Keratinocyte (primary cell): Measurements from ENCODE around the gene RYR1. TPM values are rescaled to one million over a fixed set of nuclear protein-coding genes. Genes with fewer than 3 reads are reported as not detected.

ENCODE experiments used
- DNase-seq: peaks from one replicate; pipeline ENCODE4 v3.0.0-alpha.2; 2011; ENCODE audit warnings: low read depth, missing footprints, low spot score
- FAIRE-seq: peaks from 2 replicates; lab custom pipeline; 2011; peaks lifted over from hg19 to GRCh38; lab: Jason Lieb, UNC
- H2AFZ ChIP-seq: 2 replicates; pipeline ENCODE4 v1.6.0; 2012; ENCODE audit warnings: low read length, control low read depth, inconsistent platforms; ENCODE audit not compliant: control insufficient read depth
- H3K27ac ChIP-seq: 2 replicates; pipeline ENCODE4 v1.5.1; 2011; ENCODE audit warnings: low read length; ENCODE audit not compliant: control insufficient read depth, insufficient read depth
- H3K27me3 ChIP-seq: 3 replicates; pipeline ENCODE4 v1.6.0; 2011; ENCODE audit warnings: low read length; ENCODE audit not compliant: control insufficient read depth, insufficient read depth; ENCODE audit errors: extremely low read depth
- H3K36me3 ChIP-seq, 2 experiments: 2 replicates in 1 of 2; 3 replicates in 1 of 2; pipeline ENCODE4 v1.5.1; 2011; ENCODE audit warnings: low read length in 2 of 2, mild to moderate bottlenecking in 1 of 2; ENCODE audit not compliant: control insufficient read depth in 2 of 2, insufficient read depth in 2 of 2; ENCODE audit errors: extremely low read depth in 1 of 2
- H3K4me1 ChIP-seq: 3 replicates; pipeline ENCODE4 v1.5.1; 2011; ENCODE audit warnings: low read length; ENCODE audit not compliant: control insufficient read depth, insufficient read depth; ENCODE audit errors: extremely low read depth
- H3K4me2 ChIP-seq: 3 replicates; pipeline ENCODE4 v1.6.0; 2011; ENCODE audit warnings: low read depth, low read length; ENCODE audit not compliant: control insufficient read depth, insufficient read depth; ENCODE audit errors: extremely low read depth
- H3K4me3 ChIP-seq, 3 experiments: fragments of 200-600 bp in 1 of 3; sonication (generic) in 1 of 3; 2 replicates in 2 of 3; 3 replicates in 1 of 3; pipeline ENCODE4 v1.5.1; 2011 to 2016; ENCODE audit warnings: low read length in 3 of 3, mild to moderate bottlenecking in 3 of 3, control low read depth in 2 of 3, inconsistent platforms in 1 of 3, low read depth in 1 of 3, mixed read lengths in 1 of 3, mixed run types in 1 of 3, moderate library complexity in 1 of 3; ENCODE audit not compliant: control insufficient read depth in 2 of 3, insufficient read depth in 2 of 3; ENCODE audit errors: extremely low read depth in 1 of 3
- H3K79me2 ChIP-seq: 2 replicates; pipeline ENCODE4 v1.6.0; 2012; ENCODE audit warnings: low read length; ENCODE audit not compliant: control insufficient read depth, insufficient read depth
- H3K9ac ChIP-seq: 3 replicates; pipeline ENCODE4 v1.6.0; 2011; ENCODE audit warnings: low read length; ENCODE audit not compliant: control insufficient read depth, insufficient read depth; ENCODE audit errors: extremely low read depth
- H3K9me1 ChIP-seq: 3 replicates; pipeline ENCODE4 v1.6.0; 2011; ENCODE audit warnings: low read length; ENCODE audit not compliant: control insufficient read depth, insufficient read depth; ENCODE audit errors: extremely low read depth
- H3K9me3 ChIP-seq: 2 replicates; pipeline ENCODE4 v1.5.1; 2012; ENCODE audit warnings: low read depth, low read length; ENCODE audit not compliant: control insufficient read depth
- H4K20me1 ChIP-seq: 3 replicates; pipeline ENCODE4 v1.6.0; 2011; ENCODE audit warnings: low read length; ENCODE audit not compliant: control insufficient read depth, insufficient read depth; ENCODE audit errors: extremely low read depth
- EZH2 ChIP-seq: IDR thresholded peaks from one replicate; pipeline ENCODE4 v1.6.1; 2012; ENCODE audit warnings: inconsistent platforms, mild to moderate bottlenecking, low read length, moderate library complexity
- dilution Hi-C: fragments of 300-500 bp; cut with MboI; formaldehyde crosslinking; loops from one replicate; pipeline ENCODE4 v1.7.0; 2020; ENCODE audit warnings: low sequenced_read_pairs; ENCODE audit not compliant: extremely low pct_ligation_motif_present
- polyA plus RNA-seq, 5 experiments: library from polyadenylated mRNA; depleted of rRNA in 3 of 5; stranded (reverse) in 3 of 5; stranded (forward) in 1 of 5; unstranded in 1 of 5; fragments of >200 nt; gene quantifications; 1 replicate in 1 of 5; 2 replicates in 3 of 5; 3 replicates in 1 of 5; pipeline versions ENCODE4 v1.2.1 to v1.2.3, GENCODE V29; 2011 to 2012; ENCODE audit warnings: missing spikeins in 2 of 5, low read depth in 1 of 5, low replicate concordance in 1 of 5
- TF ChIP-seq, protein P1 (sequence below), 3 experiments: IDR thresholded peaks in 1 of 3; conservative IDR thresholded peaks in 1 of 3; optimal IDR thresholded peaks in 1 of 3; 2 replicates in 2 of 3; 3 replicates in 1 of 3; pipeline versions ENCODE3 to v1.5.1; 2011; ENCODE audit warnings: low read length in 3 of 3, mild to moderate bottlenecking in 3 of 3, moderate library complexity in 2 of 3, control low read depth in 1 of 3, inconsistent platforms in 1 of 3; ENCODE audit not compliant: insufficient read depth in 2 of 3; ENCODE audit errors: extremely low read depth in 1 of 3

The RYR1 gene
- polyA plus RNA-seq, 1 donor (not counting 4 experiments of a cell fraction or from before 2014, with no cell fraction given), result 0.41 TPM

DNA sequence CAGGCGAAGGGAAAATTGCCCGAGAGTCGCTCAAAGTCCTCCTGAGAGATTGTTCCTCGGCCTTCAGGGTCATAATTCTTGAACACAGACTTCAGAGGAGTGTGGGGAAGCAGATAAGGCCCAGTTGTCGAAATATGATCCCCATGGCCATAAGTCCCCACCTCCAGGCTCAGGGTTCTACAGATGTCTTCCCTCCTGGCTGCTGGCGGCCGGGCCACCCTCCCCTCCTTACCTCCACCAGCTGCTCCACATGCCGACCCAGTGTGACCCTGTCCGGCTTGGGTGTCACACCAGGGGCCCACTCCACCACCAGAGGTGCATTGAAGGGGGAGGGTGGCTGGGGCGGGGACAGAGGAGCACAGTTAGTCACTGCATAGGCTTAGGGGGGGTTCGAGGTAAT, 20.5 kb upstream of the RYR1 start:
- Histone ChIP-seq H3K4me1 (peaks cover 5% of the 10 kb centered on the region), H3K79me2 (no peaks in the 10 kb centered on the region), H3K9me3 (no peaks in the 10 kb centered on the region), H3K4me2 (no peak overlapping the region), H3K9me1 (no peaks in the 10 kb centered on the region), H3K27me3 (no peaks in the 10 kb centered on the region), H2AFZ (no peak overlapping the region), H3K36me3 (no peaks in the 10 kb centered on the region), H3K9ac (no peak overlapping the region), H3K4me3 (no peak overlapping the region), H3K27ac (no peak overlapping the region), H4K20me1 (no peaks in the 10 kb centered on the region)
- DNase-seq (no peak), FAIRE-seq (no peak)
- TF ChIP-seq EZH2, result no peak
- TF ChIP-seq, protein P1, sequence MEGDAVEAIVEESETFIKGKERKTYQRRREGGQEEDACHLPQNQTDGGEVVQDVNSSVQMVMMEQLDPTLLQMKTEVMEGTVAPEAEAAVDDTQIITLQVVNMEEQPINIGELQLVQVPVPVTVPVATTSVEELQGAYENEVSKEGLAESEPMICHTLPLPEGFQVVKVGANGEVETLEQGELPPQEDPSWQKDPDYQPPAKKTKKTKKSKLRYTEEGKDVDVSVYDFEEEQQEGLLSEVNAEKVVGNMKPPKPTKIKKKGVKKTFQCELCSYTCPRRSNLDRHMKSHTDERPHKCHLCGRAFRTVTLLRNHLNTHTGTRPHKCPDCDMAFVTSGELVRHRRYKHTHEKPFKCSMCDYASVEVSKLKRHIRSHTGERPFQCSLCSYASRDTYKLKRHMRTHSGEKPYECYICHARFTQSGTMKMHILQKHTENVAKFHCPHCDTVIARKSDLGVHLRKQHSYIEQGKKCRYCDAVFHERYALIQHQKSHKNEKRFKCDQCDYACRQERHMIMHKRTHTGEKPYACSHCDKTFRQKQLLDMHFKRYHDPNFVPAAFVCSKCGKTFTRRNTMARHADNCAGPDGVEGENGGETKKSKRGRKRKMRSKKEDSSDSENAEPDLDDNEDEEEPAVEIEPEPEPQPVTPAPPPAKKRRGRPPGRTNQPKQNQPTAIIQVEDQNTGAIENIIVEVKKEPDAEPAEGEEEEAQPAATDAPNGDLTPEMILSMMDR (optimal IDR thresholded peaks at IDR 0.05 in 1 of 3, IDR thresholded peaks at IDR 0.05 in 1 of 3, conservative IDR thresholded peaks at IDR 0.05 in 1 of 3; ENCODE audit: extremely low read depth in 1 of 3, insufficient read depth in 2 of 3, low read length in 3 of 3), result no peak
- dilution Hi-C loops, result no loop called here

DNA sequence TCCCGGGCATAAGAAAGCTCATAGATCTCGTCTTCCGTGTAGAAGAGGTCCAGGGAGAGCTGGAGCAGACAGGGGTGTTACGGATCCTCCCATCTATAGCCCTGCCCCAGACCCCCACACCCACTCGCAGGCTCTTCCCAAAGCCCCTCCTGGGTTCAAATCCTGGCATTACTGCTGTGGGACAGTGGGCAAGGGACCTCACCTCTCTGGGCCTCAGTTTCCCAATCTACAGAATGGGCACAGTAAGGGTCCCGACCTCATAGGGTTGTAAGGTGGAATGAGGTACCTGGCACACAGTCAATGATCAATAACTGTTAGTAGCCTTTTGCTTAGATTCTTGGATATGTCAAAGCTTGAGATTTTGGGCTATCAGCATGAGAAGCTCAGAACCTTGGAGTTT, 20.1 kb upstream of the RYR1 start:
- no peaks in the 10 kb centered on the region for H3K9me3 ChIP-seq
- H3K9me1 ChIP-seq, result no peaks in the 10 kb centered on the region
- TF ChIP-seq, protein P1 (optimal IDR thresholded peaks at IDR 0.05 in 1 of 3, IDR thresholded peaks at IDR 0.05 in 1 of 3, conservative IDR thresholded peaks at IDR 0.05 in 1 of 3; ENCODE audit: extremely low read depth in 1 of 3, insufficient read depth in 2 of 3, low read length in 3 of 3), result no peak
- TF ChIP-seq EZH2, result no peak
- no peak overlapping the region for H3K9ac ChIP-seq
- dilution Hi-C loops, result no loop called here
- no peak overlapping the region for H2AFZ ChIP-seq
- H3K36me3 ChIP-seq, result no peaks in the 10 kb centered on the region
- no peak overlapping the region for H3K27ac ChIP-seq
- DNase-seq (no peak), FAIRE-seq (no peak)
- no peaks in the 10 kb centered on the region for H3K79me2 ChIP-seq
- peaks cover 9% of the 10 kb centered on the region for H3K4me1 ChIP-seq
- no peak overlapping the region for H3K4me3 ChIP-seq
- no peak overlapping the region for H3K4me2 ChIP-seq
- H4K20me1 ChIP-seq, result no peaks in the 10 kb centered on the region
- peaks cover 3% of the 10 kb centered on the region for H3K27me3 ChIP-seq
